ENCODE data around the gene C13orf46.

DNA sequence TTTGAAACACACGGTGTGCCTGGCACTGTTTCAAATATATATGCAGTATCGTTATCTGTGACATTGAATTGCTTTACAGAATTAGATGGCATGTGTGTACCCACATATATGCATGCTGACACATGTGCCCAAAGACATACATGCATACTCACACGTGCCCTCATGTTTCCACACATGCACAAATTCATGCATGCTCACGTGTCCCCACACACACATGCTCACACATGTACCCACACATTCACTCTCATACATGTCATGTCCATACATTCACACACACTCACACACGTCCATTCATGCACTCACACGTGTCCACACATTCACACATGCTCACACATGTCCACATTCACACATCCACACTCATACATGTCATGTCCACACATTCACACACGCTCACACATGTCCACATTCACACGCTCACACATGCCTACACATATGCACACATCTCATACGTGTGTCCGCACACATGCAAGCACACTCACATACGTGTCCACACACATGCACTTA lies 17.9 kb upstream of the C13orf46 start:
- TF ChIP-seq ZNF274 (IDR thresholded peaks at IDR 0.05; ENCODE audit: borderline replicate concordance, extremely low read depth, low read length): no peak
- no peak for TF ChIP-seq CTCF (IDR thresholded peaks at IDR 0.05; ENCODE audit: control extremely low read depth in 1 of 3, insufficient read depth in 1 of 3, low read depth in 1 of 3, low read length in 3 of 3)
- TF ChIP-seq SIRT6 (IDR thresholded peaks at IDR 0.05; ENCODE audit: low read length): no peak
- no peak for TF ChIP-seq YY1 (IDR thresholded peaks at IDR 0.05; ENCODE audit: low read depth, low read length)
- no peak for TF ChIP-seq EZH2 (IDR thresholded peaks at IDR 0.05; ENCODE audit: low read depth, low read length, severe bottlenecking)

Measured in H1 (cell line).